ENCODE results near the gene EFEMP2. TPM values are rescaled to one million over a fixed set of nuclear protein-coding genes. Genes with fewer than 3 reads are reported as not detected.

Gene EFEMP2
- total RNA-seq, 1 donor from 2014 or later = 310 TPM

- DNase-seq (ENCODE audit: low spot score) = no peak
- TF ChIP-seq CTCF (IDR thresholded peaks at IDR 0.05) = no peak
- no peaks in the 10 kb centered on the region for H3K9me3 Mint-ChIP-seq (ENCODE audit: low read depth)
- peaks cover 23% of the 10 kb centered on the region for H3K36me3 Mint-ChIP-seq (ENCODE audit: low read depth)
- H3K4me1 Mint-ChIP-seq (ENCODE audit: low read depth) = peaks cover 55% of the 10 kb centered on the region
- no peaks in the 10 kb centered on the region for H3K27me3 Mint-ChIP-seq (ENCODE audit: low read depth)
- H3K27ac Mint-ChIP-seq (ENCODE audit: unreplicated experiment) = peak overlapping the region; percentile 96
- peak overlapping the region; percentile 82 for H3K4me3 Mint-ChIP-seq (ENCODE audit: unreplicated experiment)
These were observed 11.5 kb downstream of the EFEMP2 start for GRCh38 chr11:65861165-65861505.

- peak within 1 kb of the TSS; percentile 96 for H3K27ac Mint-ChIP-seq (ENCODE audit: unreplicated experiment)
- H3K9me3 Mint-ChIP-seq (ENCODE audit: low read depth) = no peaks in the 10 kb centered on the region
- no peaks in the 10 kb centered on the region for H3K27me3 Mint-ChIP-seq (ENCODE audit: low read depth)
- H3K4me1 Mint-ChIP-seq (ENCODE audit: low read depth) = peaks cover 61% of the 10 kb centered on the region
- peaks cover 30% of the 10 kb centered on the region for H3K36me3 Mint-ChIP-seq (ENCODE audit: low read depth)
- peak; percentile 98 for DNase-seq (ENCODE audit: low spot score)
- H3K4me3 Mint-ChIP-seq (ENCODE audit: unreplicated experiment) = peak within 1 kb of the TSS; percentile 82
- peak; percentile 99 for TF ChIP-seq CTCF (IDR thresholded peaks at IDR 0.05)
These were observed 12.1 kb downstream of the EFEMP2 start, which contains the start of gene MUS81 for GRCh38 chr11:65860278-65861164. MUS81 (plus strand) TSS chr11:65860433; CDS start chr11:65860754, 321 bp downstream.

GRCh38 chr11:65859812-65860277 is 12.8 kb downstream of the EFEMP2 start:
- peaks cover 64% of the 10 kb centered on the region for H3K4me1 Mint-ChIP-seq (ENCODE audit: low read depth)
- peaks cover 29% of the 10 kb centered on the region for H3K36me3 Mint-ChIP-seq (ENCODE audit: low read depth)
- H3K9me3 Mint-ChIP-seq (ENCODE audit: low read depth) = no peaks in the 10 kb centered on the region
- peak; percentile 67 for DNase-seq (ENCODE audit: low spot score)
- H3K27ac Mint-ChIP-seq (ENCODE audit: unreplicated experiment) = peak overlapping the region; percentile 96
- H3K27me3 Mint-ChIP-seq (ENCODE audit: low read depth) = no peaks in the 10 kb centered on the region
- no peak for TF ChIP-seq CTCF (IDR thresholded peaks at IDR 0.05)
- peak overlapping the region; percentile 82 for H3K4me3 Mint-ChIP-seq (ENCODE audit: unreplicated experiment)

- peak; percentile 99 for DNase-seq (ENCODE audit: low spot score)
- Mint-ChIP-seq H3K27ac (ENCODE audit: unreplicated experiment) (peak overlapping the region; percentile 96), H3K9me3 (ENCODE audit: low read depth) (no peaks in the 10 kb centered on the region), H3K36me3 (ENCODE audit: low read depth) (peaks cover 35% of the 10 kb centered on the region), H3K4me1 (ENCODE audit: low read depth) (peaks cover 69% of the 10 kb centered on the region), H3K4me3 (ENCODE audit: unreplicated experiment) (peak overlapping the region; percentile 82), H3K27me3 (ENCODE audit: low read depth) (no peaks in the 10 kb centered on the region)
- TF ChIP-seq CTCF (IDR thresholded peaks at IDR 0.05) = peak; percentile 27
These were observed 13.3 kb downstream of the EFEMP2 start for GRCh38 chr11:65859095-65859811.

- peak overlapping the region; percentile 96 for H3K27ac Mint-ChIP-seq (ENCODE audit: unreplicated experiment)
- peaks cover 67% of the 10 kb centered on the region for H3K4me1 Mint-ChIP-seq (ENCODE audit: low read depth)
- no peaks in the 10 kb centered on the region for H3K9me3 Mint-ChIP-seq (ENCODE audit: low read depth)
- DNase-seq (ENCODE audit: low spot score) = no peak
- no peak for TF ChIP-seq CTCF (IDR thresholded peaks at IDR 0.05)
- H3K27me3 Mint-ChIP-seq (ENCODE audit: low read depth) = no peaks in the 10 kb centered on the region
- H3K4me3 Mint-ChIP-seq (ENCODE audit: unreplicated experiment) = peak overlapping the region; percentile 82
- H3K36me3 Mint-ChIP-seq (ENCODE audit: low read depth) = peaks cover 37% of the 10 kb centered on the region
These were observed 13.9 kb downstream of the EFEMP2 start for GRCh38 chr11:65858681-65859087.
